Osteocyte (in vitro differentiated cells): Measurements from ENCODE around the gene COL4A4. TPM values are rescaled to one million over a fixed set of nuclear protein-coding genes. Genes with fewer than 3 reads are reported as not detected.

Experiments
- DNase-seq: peaks from one replicate; pipeline ENCODE4 v3.0.0; 2021; ENCODE audit warnings: mixed read lengths; ENCODE audit not compliant: unreplicated experiment; ENCODE audit errors: extremely low spot score
- H3K27ac Mint-ChIP-seq: one replicate; pipeline ENCODE4 v1.8.0; 2021; ENCODE audit warnings: mild to moderate bottlenecking, mixed read lengths; ENCODE audit not compliant: unreplicated experiment
- H3K27me3 Mint-ChIP-seq: one replicate; pipeline ENCODE4 v1.8.0; 2021; ENCODE audit warnings: mixed read lengths; ENCODE audit not compliant: unreplicated experiment
- H3K36me3 Mint-ChIP-seq: one replicate; pipeline ENCODE4 v1.8.0; 2021; ENCODE audit warnings: mixed read lengths; ENCODE audit not compliant: unreplicated experiment
- H3K4me1 Mint-ChIP-seq: one replicate; pipeline ENCODE4 v1.8.0; 2021; ENCODE audit warnings: mixed read lengths; ENCODE audit not compliant: unreplicated experiment
- H3K4me3 Mint-ChIP-seq: one replicate; pipeline ENCODE4 v1.8.0; 2021; ENCODE audit warnings: mild to moderate bottlenecking, moderate library complexity, mixed read lengths; ENCODE audit not compliant: unreplicated experiment
- H3K9me3 Mint-ChIP-seq: one replicate; pipeline ENCODE4 v1.8.0; 2021; ENCODE audit warnings: mixed read lengths; ENCODE audit not compliant: unreplicated experiment
- CTCF ChIP-seq: fragments of 200-600 bp; sonication (generic); IDR thresholded peaks from 2 replicates; pipeline ENCODE4 v1.5.0; 2021; ENCODE audit warnings: antibody characterized with exemption, mild to moderate bottlenecking, moderate library complexity
- total RNA-seq: library from RNA; stranded (reverse); gene quantifications from 2 replicates; pipeline ENCODE4 v1.2.1, GENCODE V29; 2021

Gene COL4A4
- total RNA-seq, 1 donor from 2014 or later, result 2.0 TPM

GRCh38 chr2:226953826-226954225 is 210.2 kb downstream of the COL4A4 start:
- H3K4me1 Mint-ChIP-seq, result no peaks in the 10 kb centered on the region
- no peak for TF ChIP-seq CTCF
- peaks cover 2% of the 10 kb centered on the region for H3K36me3 Mint-ChIP-seq
- DNase-seq, result no peak
- H3K27me3 Mint-ChIP-seq, result no peaks in the 10 kb centered on the region
- H3K9me3 Mint-ChIP-seq, result peaks cover 9% of the 10 kb centered on the region
- H3K27ac Mint-ChIP-seq, result no peak overlapping the region
- no peak overlapping the region for H3K4me3 Mint-ChIP-seq

- DNase-seq, result no peak
- no peak for TF ChIP-seq CTCF
- peaks cover 2% of the 10 kb centered on the region for H3K36me3 Mint-ChIP-seq
These were observed 210.8 kb downstream of the COL4A4 start for GRCh38 chr2:226953206-226953605.

More at GRCh38 chr2:226953206-226953605, 210.8 kb downstream of the COL4A4 start:
- H3K4me1 Mint-ChIP-seq, result no peaks in the 10 kb centered on the region
- no peaks in the 10 kb centered on the region for H3K27me3 Mint-ChIP-seq
- no peak overlapping the region for H3K27ac Mint-ChIP-seq
- peaks cover 9% of the 10 kb centered on the region for H3K9me3 Mint-ChIP-seq
- no peak overlapping the region for H3K4me3 Mint-ChIP-seq

Other genes with a start within 250 kb of the COL4A4 start
- 0.32 and 0.57 TPM in 2 replicates for gene COL4A3, start 419 bp upstream of the COL4A4 start, total RNA-seq
- 83.4 and 87.2 TPM in 2 replicates for gene MFF, start 161.0 kb upstream of the COL4A4 start, total RNA-seq
- gene TM4SF20, start 215.1 kb upstream of the COL4A4 start, total RNA-seq, result not detected in 2 replicates
- gene SCYGR1, start 223.7 kb upstream of the COL4A4 start, total RNA-seq, result not detected in 2 replicates